Hematopoietic multipotent progenitor cell treated with erythropoietin and hydrocortisone succinate and interleukin-3 and kit ligand, for 8 days (in vitro differentiated cells): ENCODE data around the gene CSF1R.
"Not testable (repeated sequence)": the region's sequence is repeated elsewhere in the genome, so short reads cannot be mapped to it uniquely, and the experiment has no call there.

Experiments
- DNase-seq: peaks from one replicate; pipeline ENCODE4 v3.0.0-alpha.2; 2015

The CSF1R gene

GRCh38 chr5:150103678-150104549, 17.6 kb upstream of the CSF1R start:
- DNase-seq, result no peak

GRCh38 chr5:150101023-150101422, 14.7 kb upstream of the CSF1R start:
- DNase-seq, result no peak

- DNase-seq, result no peak
Measured at GRCh38 chr5:150097152-150097551, 10.8 kb upstream of the CSF1R start.

GRCh38 chr5:150092159-150092787, 5.9 kb upstream of the CSF1R start:
- no peak for DNase-seq

GRCh38 chr5:150085191-150085912, 1.0 kb downstream of the CSF1R start:
- no peak for DNase-seq

- not testable (repeated sequence) for DNase-seq
Measured at GRCh38 chr5:150084754-150085153, 1.6 kb downstream of the CSF1R start.

- no peak for DNase-seq
Measured at GRCh38 chr5:150082889-150083288, 3.5 kb downstream of the CSF1R start.

- no peak for DNase-seq
Measured at GRCh38 chr5:150082374-150082773, 4.0 kb downstream of the CSF1R start.

GRCh38 chr5:150081541-150082283, 4.6 kb downstream of the CSF1R start:
- no peak for DNase-seq

- no peak for DNase-seq
Measured at GRCh38 chr5:150080696-150081435, 5.5 kb downstream of the CSF1R start.

GRCh38 chr5:150079909-150080461, 6.4 kb downstream of the CSF1R start:
- no peak for DNase-seq

- no peak for DNase-seq
Measured at GRCh38 chr5:150078802-150079689, 7.3 kb downstream of the CSF1R start.

GRCh38 chr5:150077996-150078801, 8.2 kb downstream of the CSF1R start:
- DNase-seq, result no peak

- no peak for DNase-seq
Measured at GRCh38 chr5:150077060-150077459, 9.3 kb downstream of the CSF1R start.

- no peak for DNase-seq
Measured at GRCh38 chr5:150075806-150076205, 10.5 kb downstream of the CSF1R start.

- no peak for DNase-seq
Measured at GRCh38 chr5:150075233-150075632, 11.1 kb downstream of the CSF1R start.

- DNase-seq, result no peak
Measured at GRCh38 chr5:150073677-150074076, 12.7 kb downstream of the CSF1R start.

GRCh38 chr5:150073086-150073625, 13.2 kb downstream of the CSF1R start:
- DNase-seq, result no peak

- DNase-seq, result no peak
Measured at GRCh38 chr5:150070821-150071220, 15.5 kb downstream of the CSF1R start.
